OCI-LY7 (cell line): ENCODE measurements around the gene CIDEB.

Experiments used
- EZH2phosphoT487 ChIP-seq: fragments of 200-600 bp; sonication (generic); IDR thresholded peaks from 2 replicates; pipeline ENCODE4 v1.6.1; 2018; ENCODE audit warnings: low read depth, borderline replicate concordance, mild to moderate bottlenecking, mixed run types, antibody characterized with exemption, low read length, moderate library complexity, mixed read lengths
- TF ChIP-seq, protein P1 (sequence below): fragments of 200-600 bp; sonication (generic); conservative IDR thresholded peaks from 2 replicates; pipeline ENCODE4 v1.5.1; 2014; ENCODE audit warnings: mild to moderate bottlenecking, antibody characterized with exemption, low read length, moderate library complexity, mixed read lengths

DNA sequence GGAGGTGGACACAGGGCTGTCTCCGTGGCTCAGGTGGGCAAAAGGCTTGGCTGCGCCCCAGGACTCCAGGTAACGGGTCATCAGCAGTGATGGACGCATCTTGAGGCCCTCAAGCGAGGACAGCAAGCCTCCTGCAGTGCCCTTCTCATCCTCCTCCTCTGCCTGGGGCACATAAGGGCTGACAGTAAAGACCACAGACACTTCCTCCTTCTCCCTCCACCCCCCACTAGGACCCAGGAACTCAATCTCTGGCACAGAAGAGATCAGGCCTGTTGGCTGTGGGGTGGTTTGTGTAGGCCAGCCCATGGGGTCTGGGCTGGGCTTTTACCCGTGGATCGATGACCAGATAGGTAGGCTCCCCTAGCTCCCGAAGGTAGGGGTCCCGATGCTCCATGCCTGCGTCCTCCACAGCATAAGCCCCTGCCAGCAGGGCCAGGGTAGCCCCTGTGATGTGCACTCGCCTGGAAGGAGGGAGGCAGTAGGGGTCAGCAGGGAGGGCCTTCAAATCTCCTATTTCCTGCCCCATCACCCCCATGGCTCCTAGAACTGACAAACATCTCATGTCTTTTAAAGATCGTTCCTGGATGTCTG is 21.4 kb upstream of the CIDEB start:
- TF ChIP-seq, protein P1, sequence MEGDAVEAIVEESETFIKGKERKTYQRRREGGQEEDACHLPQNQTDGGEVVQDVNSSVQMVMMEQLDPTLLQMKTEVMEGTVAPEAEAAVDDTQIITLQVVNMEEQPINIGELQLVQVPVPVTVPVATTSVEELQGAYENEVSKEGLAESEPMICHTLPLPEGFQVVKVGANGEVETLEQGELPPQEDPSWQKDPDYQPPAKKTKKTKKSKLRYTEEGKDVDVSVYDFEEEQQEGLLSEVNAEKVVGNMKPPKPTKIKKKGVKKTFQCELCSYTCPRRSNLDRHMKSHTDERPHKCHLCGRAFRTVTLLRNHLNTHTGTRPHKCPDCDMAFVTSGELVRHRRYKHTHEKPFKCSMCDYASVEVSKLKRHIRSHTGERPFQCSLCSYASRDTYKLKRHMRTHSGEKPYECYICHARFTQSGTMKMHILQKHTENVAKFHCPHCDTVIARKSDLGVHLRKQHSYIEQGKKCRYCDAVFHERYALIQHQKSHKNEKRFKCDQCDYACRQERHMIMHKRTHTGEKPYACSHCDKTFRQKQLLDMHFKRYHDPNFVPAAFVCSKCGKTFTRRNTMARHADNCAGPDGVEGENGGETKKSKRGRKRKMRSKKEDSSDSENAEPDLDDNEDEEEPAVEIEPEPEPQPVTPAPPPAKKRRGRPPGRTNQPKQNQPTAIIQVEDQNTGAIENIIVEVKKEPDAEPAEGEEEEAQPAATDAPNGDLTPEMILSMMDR: no peak
- no peak for TF ChIP-seq EZH2phosphoT487
